BLaER1 (cell line): Measurements from ENCODE around the gene MYO10.
"Not testable (repeated sequence)": the region's sequence is repeated elsewhere in the genome, so short reads cannot be mapped to it uniquely, and the experiment has no call there.

Experiments used
- H3K27ac ChIP-seq: shearing (Covaris generic); formaldehyde crosslinking; 2 replicates; pipeline ENCODE4 v1.8.1; 2022
- H3K27me3 ChIP-seq: shearing (Covaris generic); formaldehyde crosslinking; 2 replicates; pipeline ENCODE4 v1.8.1; 2022
- H3K36me3 ChIP-seq: shearing (Covaris generic); formaldehyde crosslinking; 2 replicates; pipeline ENCODE4 v1.8.1; 2022
- H3K4me1 ChIP-seq: shearing (Covaris generic); formaldehyde crosslinking; 2 replicates; pipeline ENCODE4 v1.8.1; 2022
- H3K4me2 ChIP-seq: shearing (Covaris generic); formaldehyde crosslinking; 2 replicates; pipeline ENCODE4 v1.8.1; 2022
- H3K4me3 ChIP-seq: shearing (Covaris generic); formaldehyde crosslinking; 2 replicates; pipeline ENCODE4 v1.8.1; 2022
- H3K9ac ChIP-seq: shearing (Covaris generic); formaldehyde crosslinking; 2 replicates; pipeline ENCODE4 v1.8.1; 2022
- H3K9me3 ChIP-seq: shearing (Covaris generic); formaldehyde crosslinking; 2 replicates; pipeline ENCODE4 v1.8.1; 2022
- H4K20me1 ChIP-seq: shearing (Covaris generic); formaldehyde crosslinking; 2 replicates; pipeline ENCODE4 v1.8.1; 2022
- Cebpa-rat ChIP-seq: shearing (Covaris generic); IDR thresholded peaks from 2 replicates; pipeline ENCODE4 v1.8.1; 2022

Gene MYO10

GRCh38 chr5:16880547-16880946, 55.5 kb downstream of the MYO10 start:
- H3K9me3 ChIP-seq = peaks cover 4% of the 10 kb centered on the region; the same call in 1 of the 2 replicates
- no peak overlapping the region for H3K9ac ChIP-seq
- H3K27ac ChIP-seq = no peak overlapping the region
- no peaks in the 10 kb centered on the region for H3K27me3 ChIP-seq
- peaks cover 10% of the 10 kb centered on the region for H3K4me1 ChIP-seq
- TF ChIP-seq Cebpa-rat = no peak
- no peak overlapping the region for H3K4me2 ChIP-seq
- H3K4me3 ChIP-seq = no peak overlapping the region
- no peaks in the 10 kb centered on the region for H4K20me1 ChIP-seq
- H3K36me3 ChIP-seq = no peaks in the 10 kb centered on the region

GRCh38 chr5:16879650-16880049, 56.4 kb downstream of the MYO10 start:
- no peak overlapping the region for H3K27ac ChIP-seq

GRCh38 chr5:16879191-16879590, 56.9 kb downstream of the MYO10 start:
- no peaks in the 10 kb centered on the region for H3K4me1 ChIP-seq
- H3K27ac ChIP-seq = no peak overlapping the region
- no peak overlapping the region for H3K4me2 ChIP-seq
- no peaks in the 10 kb centered on the region for H3K36me3 ChIP-seq
- TF ChIP-seq Cebpa-rat = no peak
- no peaks in the 10 kb centered on the region for H4K20me1 ChIP-seq
- H3K4me3 ChIP-seq = no peak overlapping the region
- H3K9ac ChIP-seq = no peak overlapping the region
- H3K9me3 ChIP-seq = peaks cover 16% of the 10 kb centered on the region
- no peaks in the 10 kb centered on the region for H3K27me3 ChIP-seq

More at GRCh38 chr5:16879650-16880049, 56.4 kb downstream of the MYO10 start:
- Histone ChIP-seq H3K4me1 (peaks cover 1% of the 10 kb centered on the region), H3K4me3 (no peak overlapping the region), H3K36me3 (no peaks in the 10 kb centered on the region), H4K20me1 (no peaks in the 10 kb centered on the region), H3K9ac (no peak overlapping the region), H3K4me2 (no peak overlapping the region), H3K9me3 (peaks cover 13% of the 10 kb centered on the region), H3K27me3 (no peaks in the 10 kb centered on the region)
- no peak for TF ChIP-seq Cebpa-rat

- no peak overlapping the region for H3K9ac ChIP-seq
- H3K4me2 ChIP-seq = no peak overlapping the region
- no peaks in the 10 kb centered on the region for H3K27me3 ChIP-seq
- no peaks in the 10 kb centered on the region for H3K4me1 ChIP-seq
- H3K27ac ChIP-seq = no peak overlapping the region
- no peak overlapping the region for H3K4me3 ChIP-seq
- no peaks in the 10 kb centered on the region for H4K20me1 ChIP-seq
- H3K9me3 ChIP-seq = peaks cover 34% of the 10 kb centered on the region
- no peaks in the 10 kb centered on the region for H3K36me3 ChIP-seq
- no peak for TF ChIP-seq Cebpa-rat
Observed at GRCh38 chr5:16877267-16877935, 58.7 kb downstream of the MYO10 start.

- not testable (repeated sequence) for H3K27ac ChIP-seq, H3K4me1 ChIP-seq, H3K9ac ChIP-seq, H3K4me2 ChIP-seq, H4K20me1 ChIP-seq, H3K4me3 ChIP-seq, H3K36me3 ChIP-seq, H3K27me3 ChIP-seq
- H3K9me3 ChIP-seq = peaks cover 54% of the 10 kb centered on the region
Observed at GRCh38 chr5:16874424-16874823, 61.7 kb downstream of the MYO10 start.

GRCh38 chr5:16871746-16872339, 64.2 kb downstream of the MYO10 start:
- no peaks in the 10 kb centered on the region for H3K27me3 ChIP-seq
- H4K20me1 ChIP-seq = no peaks in the 10 kb centered on the region
- H3K4me2 ChIP-seq = no peak overlapping the region
- no peak overlapping the region for H3K9ac ChIP-seq
- no peak overlapping the region for H3K27ac ChIP-seq
- H3K36me3 ChIP-seq = no peaks in the 10 kb centered on the region
- no peaks in the 10 kb centered on the region for H3K4me1 ChIP-seq
- peaks cover 54% of the 10 kb centered on the region for H3K9me3 ChIP-seq
- no peak for TF ChIP-seq Cebpa-rat
- H3K4me3 ChIP-seq = no peak overlapping the region

GRCh38 chr5:16870878-16871277, 65.2 kb downstream of the MYO10 start:
- Histone ChIP-seq H3K36me3 (no peaks in the 10 kb centered on the region), H3K4me2 (no peak overlapping the region), H3K27me3 (no peaks in the 10 kb centered on the region), H3K4me3 (no peak overlapping the region), H3K4me1 (no peaks in the 10 kb centered on the region), H3K27ac (no peak overlapping the region), H3K9ac (no peak overlapping the region), H4K20me1 (no peaks in the 10 kb centered on the region), H3K9me3 (peaks cover 54% of the 10 kb centered on the region)
- TF ChIP-seq Cebpa-rat = no peak

GRCh38 chr5:16869821-16870796, 66.0 kb downstream of the MYO10 start:
- H3K27ac ChIP-seq = no peak overlapping the region
- no peak overlapping the region for H3K4me3 ChIP-seq
- no peak overlapping the region for H3K4me2 ChIP-seq
- no peaks in the 10 kb centered on the region for H3K36me3 ChIP-seq
- no peaks in the 10 kb centered on the region for H3K4me1 ChIP-seq
- H3K9ac ChIP-seq = no peak overlapping the region
- peaks cover 46% of the 10 kb centered on the region for H3K9me3 ChIP-seq
- H4K20me1 ChIP-seq = no peaks in the 10 kb centered on the region
- TF ChIP-seq Cebpa-rat = no peak
- H3K27me3 ChIP-seq = no peaks in the 10 kb centered on the region

GRCh38 chr5:16867577-16867953, 68.5 kb downstream of the MYO10 start:
- no peak overlapping the region for H3K27ac ChIP-seq
- no peak overlapping the region for H3K4me2 ChIP-seq
- H3K4me1 ChIP-seq = peaks cover 12% of the 10 kb centered on the region; the same call in 1 of the 2 replicates
- H3K27me3 ChIP-seq = no peaks in the 10 kb centered on the region
- H3K9me3 ChIP-seq = peaks cover 22% of the 10 kb centered on the region
- H3K4me3 ChIP-seq = no peak overlapping the region
- H4K20me1 ChIP-seq = no peaks in the 10 kb centered on the region
- no peak for TF ChIP-seq Cebpa-rat
- H3K36me3 ChIP-seq = no peaks in the 10 kb centered on the region
- H3K9ac ChIP-seq = no peak overlapping the region
